Measurements from ENCODE around the gene CLPSL1. TPM values are rescaled to one million over a fixed set of nuclear protein-coding genes. Genes with fewer than 3 reads are reported as not detected.
A peak's percentile ranks its signal among the peaks of the same experiment; 100 is the strongest.

Gene CLPSL1, protein sequence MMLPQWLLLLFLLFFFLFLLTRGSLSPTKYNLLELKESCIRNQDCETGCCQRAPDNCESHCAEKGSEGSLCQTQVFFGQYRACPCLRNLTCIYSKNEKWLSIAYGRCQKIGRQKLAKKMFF
- total RNA-seq (2012; rRNA removed) (not detected in 2 replicates), polyA plus RNA-seq (2012; rRNA removed) (not detected in 2 replicates), Bru-seq, nascent RNA (not detected), BruChase-seq, experiment 1, labeled RNA remaining after a 6-hour chase (percentile 9 among the genes with signal in this experiment), BruChase-seq, experiment 2, labeled RNA remaining after a 2-hour chase (percentile 10 among the genes with signal in this experiment)
- not detected in 2 replicates for polyA plus RNA-seq (2012; cell fraction: cytosol; rRNA removed)
- polyA plus RNA-seq (2012; cell fraction: nucleus; rRNA removed; ENCODE audit: low replicate concordance): not detected in 2 replicates
- long read RNA-seq: 0 reads

DNA sequence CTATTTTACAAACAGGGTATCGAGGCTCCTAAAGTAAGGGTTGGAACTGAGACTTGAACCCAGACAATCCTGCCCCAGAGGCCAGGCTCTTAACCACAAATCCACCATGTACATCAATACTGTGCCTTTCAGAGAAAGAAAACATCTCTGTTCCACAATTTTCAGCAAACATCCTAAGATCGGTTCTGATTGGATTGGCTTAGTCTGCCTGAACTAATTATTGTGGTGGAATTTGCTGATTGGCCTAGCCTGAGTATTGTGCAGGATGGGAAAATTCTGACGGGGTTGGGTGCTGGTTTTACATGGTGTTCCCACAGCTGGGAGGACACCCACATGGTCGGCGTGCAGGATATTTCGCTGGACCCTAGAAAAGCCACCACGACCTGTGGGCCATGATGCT, at the start of gene CLPSL1:
CLPSL1 (plus strand) TSS at position 301 of the 400 bp plus-strand sequence; CDS start at position 393, 92 bp downstream.
- no peak for DNase-seq
- H3K4me2 ChIP-seq (ENCODE audit: low read depth, low read length): no peak within 1 kb of the TSS
- no peak within 1 kb of the TSS for H2BK5ac ChIP-seq (ENCODE audit: low read depth, low read length, poor library complexity, severe bottlenecking)
- H3K56ac ChIP-seq (ENCODE audit: extremely low read depth, insufficient read depth, low read length): no peak within 1 kb of the TSS
- H3K9me1 ChIP-seq (ENCODE audit: insufficient read depth, low read length): no peaks in the 10 kb centered on the region; the same call in 1 of the 2 replicates
- H4K91ac ChIP-seq (ENCODE audit: insufficient read depth, low read depth, low read length): no peak within 1 kb of the TSS
- no peak within 1 kb of the TSS for H3K4me3 ChIP-seq (ENCODE audit: insufficient read depth, low read depth, low read length)
- ATAC-seq (ENCODE audit: low read depth): no peak
- POLR2A ChIA-PET (ENCODE audit: unreplicated experiment): no interaction called here
- no peak within 1 kb of the TSS for H4K8ac ChIP-seq (ENCODE audit: low read depth in 2 of 2, low read length in 2 of 2)
- H3K23ac ChIP-seq (ENCODE audit: low read depth, low read length): no peak within 1 kb of the TSS
- H3K14ac ChIP-seq (replicated peaks; ENCODE audit: low read depth, low read length): no peak within 1 kb of the TSS
- no peaks in the 10 kb centered on the region for H3K79me1 ChIP-seq (ENCODE audit: low read depth in 1 of 2, low read length in 2 of 2)
- H2AFZ ChIP-seq (replicated peaks; ENCODE audit: low read length, poor library complexity): no peak within 1 kb of the TSS
- H3K27me3 ChIP-seq (ENCODE audit: control insufficient read depth, insufficient read depth, low read length): peaks cover 38% of the 10 kb centered on the region
- dilution Hi-C loops (cut with HindIII; ENCODE audit: low sequenced_read_pairs, unreplicated experiment) (no loop called here), intact Hi-C loops (cut with micrococcal nuclease) (no loop called here), in situ Hi-C loops (cut with MboI; ENCODE audit: low sequenced_read_pairs) (no loop called here)
- H4K20me1 ChIP-seq (ENCODE audit: insufficient read depth, low read length): no peaks in the 10 kb centered on the region; the same call in 1 of the 2 replicates
- no TSS peak for BruUV-seq (replicated peaks)
- H3K9me3 ChIP-seq (ENCODE audit: control insufficient read depth, insufficient read depth, low read length): no peaks in the 10 kb centered on the region
- CTCF ChIA-PET: no interaction called here
- 20% methylated on average over 1 of the region's 7 CpGs; no CpG with 5 or more reads in 1 of the 2 experiments for WGBS, 2 experiments (ENCODE audit: extremely low coverage in 2 of 2, insufficient read length in 1 of 2)
- H4K5ac ChIP-seq (ENCODE audit: low read depth, low read length): no peak within 1 kb of the TSS
- H2BK20ac ChIP-seq (ENCODE audit: low read depth, low read length): no peak within 1 kb of the TSS
- H3K4me1 ChIP-seq (ENCODE audit: control insufficient read depth, insufficient read depth, low read length): no peaks in the 10 kb centered on the region
- H2BK15ac ChIP-seq (ENCODE audit: low read depth, low read length): no peak within 1 kb of the TSS
- no peak within 1 kb of the TSS for H3K9ac ChIP-seq (ENCODE audit: low read depth, low read length)
- no peaks in the 10 kb centered on the region for H3K36me3 ChIP-seq (ENCODE audit: control insufficient read depth, insufficient read depth, low read length)
- no peak within 1 kb of the TSS for H2BK120ac ChIP-seq (ENCODE audit: low read depth, low read length)
- no peak within 1 kb of the TSS for H3K4ac ChIP-seq (ENCODE audit: low read depth, low read length)
- no peak within 1 kb of the TSS for H3K18ac ChIP-seq (ENCODE audit: low read depth, low read length)
- H3K27ac ChIP-seq (ENCODE audit: insufficient read depth, low read length): no peak within 1 kb of the TSS
- no peak within 1 kb of the TSS for H2AK5ac ChIP-seq (ENCODE audit: low read depth, low read length)
- no peak within 1 kb of the TSS for H2AK9ac ChIP-seq (replicated peaks; ENCODE audit: low read depth, low read length, poor library complexity)
- TF ChIP-seq, protein P1, sequence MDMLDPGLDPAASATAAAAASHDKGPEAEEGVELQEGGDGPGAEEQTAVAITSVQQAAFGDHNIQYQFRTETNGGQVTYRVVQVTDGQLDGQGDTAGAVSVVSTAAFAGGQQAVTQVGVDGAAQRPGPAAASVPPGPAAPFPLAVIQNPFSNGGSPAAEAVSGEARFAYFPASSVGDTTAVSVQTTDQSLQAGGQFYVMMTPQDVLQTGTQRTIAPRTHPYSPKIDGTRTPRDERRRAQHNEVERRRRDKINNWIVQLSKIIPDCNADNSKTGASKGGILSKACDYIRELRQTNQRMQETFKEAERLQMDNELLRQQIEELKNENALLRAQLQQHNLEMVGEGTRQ (IDR thresholded peaks at IDR 0.05; ENCODE audit: low read depth, low read length): no peak
- TF ChIP-seq MAZ (IDR thresholded peaks at IDR 0.05; ENCODE audit: borderline replicate concordance, low read depth, low read length) (no peak), RCOR1 (IDR thresholded peaks at IDR 0.05; ENCODE audit: insufficient replicate concordance, low read length) (no peak), MAFK (IDR thresholded peaks at IDR 0.05; ENCODE audit: low read depth, low read length) (no peak), MXI1 (IDR thresholded peaks at IDR 0.05; ENCODE audit: borderline replicate concordance, low read depth, low read length) (no peak), CHD1 (IDR thresholded peaks at IDR 0.05; ENCODE audit: low read depth, low read length) (no peak), FOS (IDR thresholded peaks at IDR 0.05; ENCODE audit: low read depth, low read length) (no peak), POLR2A (IDR thresholded peaks at IDR 0.05; ENCODE audit: low read depth, low read length) (no peak), CEBPB (IDR thresholded peaks at IDR 0.05; ENCODE audit: low read depth, low read length) (no peak), BHLHE40 (IDR thresholded peaks at IDR 0.05; ENCODE audit: low read depth, low read length) (no peak), RFX5 (IDR thresholded peaks at IDR 0.05; ENCODE audit: low read depth, low read length) (no peak), SMC3 (IDR thresholded peaks at IDR 0.05; ENCODE audit: low read depth, low read length) (no peak), RAD21 (IDR thresholded peaks at IDR 0.05; ENCODE audit: low read length) (no peak)
- TF ChIP-seq, protein P2, sequence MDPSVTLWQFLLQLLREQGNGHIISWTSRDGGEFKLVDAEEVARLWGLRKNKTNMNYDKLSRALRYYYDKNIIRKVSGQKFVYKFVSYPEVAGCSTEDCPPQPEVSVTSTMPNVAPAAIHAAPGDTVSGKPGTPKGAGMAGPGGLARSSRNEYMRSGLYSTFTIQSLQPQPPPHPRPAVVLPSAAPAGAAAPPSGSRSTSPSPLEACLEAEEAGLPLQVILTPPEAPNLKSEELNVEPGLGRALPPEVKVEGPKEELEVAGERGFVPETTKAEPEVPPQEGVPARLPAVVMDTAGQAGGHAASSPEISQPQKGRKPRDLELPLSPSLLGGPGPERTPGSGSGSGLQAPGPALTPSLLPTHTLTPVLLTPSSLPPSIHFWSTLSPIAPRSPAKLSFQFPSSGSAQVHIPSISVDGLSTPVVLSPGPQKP (IDR thresholded peaks at IDR 0.05; ENCODE audit: borderline replicate concordance, low read depth, low read length): no peak
- TF ChIP-seq, protein P3, sequence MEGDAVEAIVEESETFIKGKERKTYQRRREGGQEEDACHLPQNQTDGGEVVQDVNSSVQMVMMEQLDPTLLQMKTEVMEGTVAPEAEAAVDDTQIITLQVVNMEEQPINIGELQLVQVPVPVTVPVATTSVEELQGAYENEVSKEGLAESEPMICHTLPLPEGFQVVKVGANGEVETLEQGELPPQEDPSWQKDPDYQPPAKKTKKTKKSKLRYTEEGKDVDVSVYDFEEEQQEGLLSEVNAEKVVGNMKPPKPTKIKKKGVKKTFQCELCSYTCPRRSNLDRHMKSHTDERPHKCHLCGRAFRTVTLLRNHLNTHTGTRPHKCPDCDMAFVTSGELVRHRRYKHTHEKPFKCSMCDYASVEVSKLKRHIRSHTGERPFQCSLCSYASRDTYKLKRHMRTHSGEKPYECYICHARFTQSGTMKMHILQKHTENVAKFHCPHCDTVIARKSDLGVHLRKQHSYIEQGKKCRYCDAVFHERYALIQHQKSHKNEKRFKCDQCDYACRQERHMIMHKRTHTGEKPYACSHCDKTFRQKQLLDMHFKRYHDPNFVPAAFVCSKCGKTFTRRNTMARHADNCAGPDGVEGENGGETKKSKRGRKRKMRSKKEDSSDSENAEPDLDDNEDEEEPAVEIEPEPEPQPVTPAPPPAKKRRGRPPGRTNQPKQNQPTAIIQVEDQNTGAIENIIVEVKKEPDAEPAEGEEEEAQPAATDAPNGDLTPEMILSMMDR (conservative IDR thresholded peaks at IDR 0.05; ENCODE audit: low read depth, low read length): no peak
